GM18951 (cell line): ENCODE results near the gene FAT1.
"Not testable (repeated sequence)": the region's sequence is repeated elsewhere in the genome, so short reads cannot be mapped to it uniquely, and the experiment has no call there.

Experiments
- POLR2A ChIP-seq: IDR thresholded peaks from 4 replicates; pipeline ENCODE4 v1.6.1; 2011; ENCODE audit warnings: mild to moderate bottlenecking; ENCODE audit not compliant: insufficient read length, insufficient read depth; ENCODE audit errors: extremely low read depth
- in situ Hi-C: fragments of 300-500 bp; cut with MboI; formaldehyde crosslinking; loops from one replicate; pipeline ENCODE4 v1.12.0; 2022; ENCODE audit warnings: low sequenced_read_pairs, mixed read lengths, inconsistent platforms; ENCODE audit not compliant: unreplicated experiment

Gene FAT1

DNA sequence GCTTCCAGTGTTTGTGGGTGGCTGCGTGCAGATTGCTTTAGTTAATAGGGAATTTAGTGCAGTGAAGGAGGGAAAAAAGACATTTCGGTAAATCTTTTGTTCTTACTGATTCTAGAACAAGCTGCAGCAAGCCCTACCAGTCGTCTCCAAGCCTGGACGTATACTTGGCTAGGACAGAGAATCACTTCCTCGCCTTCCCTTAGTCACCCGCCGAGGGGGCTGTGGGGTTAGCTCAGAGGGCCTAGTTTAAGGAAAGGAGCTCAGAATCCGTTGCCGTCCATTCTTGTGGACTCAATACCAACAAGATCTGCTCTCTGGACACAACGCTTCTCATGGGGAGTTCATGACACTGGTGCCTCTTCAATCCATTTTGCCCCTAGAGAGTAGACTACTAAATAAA, 36.3 kb upstream of the FAT1 start:
- no peak for TF ChIP-seq POLR2A
- in situ Hi-C loops = no loop called here

DNA sequence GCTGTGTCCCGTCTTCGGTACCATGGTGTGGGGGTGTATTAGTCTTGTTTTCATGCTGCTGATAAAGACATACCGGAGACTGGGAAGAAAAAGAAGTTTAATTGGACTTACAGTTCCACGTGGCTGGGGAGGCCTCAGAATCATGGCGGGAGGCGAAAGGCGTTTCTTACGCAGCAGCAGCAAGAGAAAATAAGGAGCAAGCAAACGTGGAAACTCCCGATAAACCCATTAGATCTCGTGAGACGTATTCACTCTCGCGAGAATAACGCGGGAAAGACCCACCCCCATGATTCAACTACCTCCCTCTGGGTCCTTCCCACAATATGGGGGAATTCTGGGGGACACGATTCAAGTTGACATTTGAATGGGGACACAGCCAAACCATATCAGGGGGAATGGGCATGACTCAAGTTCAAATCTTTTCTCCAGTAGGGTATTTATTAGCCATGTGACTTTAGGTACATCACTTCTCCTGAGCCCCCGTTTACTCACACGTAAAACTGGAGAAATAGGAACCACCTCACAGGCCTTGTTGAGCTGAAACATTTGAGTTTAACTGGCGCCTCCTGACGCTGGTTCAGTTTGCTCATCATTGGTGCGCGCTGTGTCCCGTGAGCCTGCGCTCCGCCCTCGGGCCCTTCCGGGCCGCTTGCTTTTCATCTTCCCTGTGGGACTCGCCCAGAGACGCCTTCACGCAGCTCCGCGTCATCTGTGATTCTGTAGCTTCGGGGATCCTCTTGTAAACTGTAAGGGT, 35.5 kb upstream of the FAT1 start:
- TF ChIP-seq POLR2A = no peak
- in situ Hi-C loops = no loop called here

DNA sequence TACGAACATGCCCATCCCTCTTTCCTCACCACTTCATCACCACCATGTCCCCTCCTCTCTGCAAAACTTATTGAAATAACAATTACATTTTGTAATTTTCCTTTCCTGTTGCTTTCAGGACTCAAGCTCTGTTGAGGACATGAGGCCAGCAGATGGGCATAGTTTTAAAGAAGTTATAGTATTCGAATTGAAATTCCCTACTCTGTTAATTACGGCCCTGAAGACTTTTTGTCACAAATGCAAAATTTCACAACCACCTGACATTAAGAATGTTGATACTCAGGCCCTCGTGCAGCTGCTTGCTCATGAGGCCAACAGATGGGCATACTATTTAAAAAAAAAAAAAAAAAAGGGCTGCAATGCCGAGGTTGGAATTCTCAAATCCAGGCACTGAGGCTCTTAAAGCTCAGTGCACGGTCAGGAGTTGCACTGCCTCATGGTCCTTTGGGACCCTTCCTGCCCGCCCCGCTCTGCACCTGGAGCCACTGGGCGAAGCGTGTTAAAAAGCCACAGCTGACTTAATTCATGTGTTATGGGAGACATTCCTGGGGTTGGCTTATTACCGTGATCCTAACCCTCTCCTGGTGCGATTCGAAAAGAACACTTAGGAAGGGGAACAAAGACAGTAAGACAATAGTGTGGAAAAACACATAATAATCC, 34.2 kb upstream of the FAT1 start:
- no peak for TF ChIP-seq POLR2A
- in situ Hi-C loops = no loop called here

DNA sequence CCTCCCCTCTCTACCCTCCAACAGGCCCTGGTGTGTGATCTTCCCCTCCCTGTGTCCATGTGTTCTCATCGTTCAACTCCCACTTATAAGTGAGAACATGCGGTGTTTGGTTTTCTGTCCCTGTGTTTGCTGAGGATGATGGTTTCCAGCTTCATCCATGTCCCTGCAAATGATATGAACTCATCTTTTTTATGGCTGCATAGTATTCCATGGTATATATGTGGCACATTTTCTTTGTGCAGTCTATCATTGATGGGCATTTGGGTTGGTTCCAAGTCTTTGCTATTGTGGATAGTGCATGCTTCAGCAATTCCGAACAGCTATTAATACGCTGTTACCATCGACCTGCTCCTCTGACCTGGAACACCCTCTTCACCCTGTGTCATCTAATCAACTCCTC, 32.9 kb upstream of the FAT1 start:
- in situ Hi-C loops = not testable (repeated sequence)

DNA sequence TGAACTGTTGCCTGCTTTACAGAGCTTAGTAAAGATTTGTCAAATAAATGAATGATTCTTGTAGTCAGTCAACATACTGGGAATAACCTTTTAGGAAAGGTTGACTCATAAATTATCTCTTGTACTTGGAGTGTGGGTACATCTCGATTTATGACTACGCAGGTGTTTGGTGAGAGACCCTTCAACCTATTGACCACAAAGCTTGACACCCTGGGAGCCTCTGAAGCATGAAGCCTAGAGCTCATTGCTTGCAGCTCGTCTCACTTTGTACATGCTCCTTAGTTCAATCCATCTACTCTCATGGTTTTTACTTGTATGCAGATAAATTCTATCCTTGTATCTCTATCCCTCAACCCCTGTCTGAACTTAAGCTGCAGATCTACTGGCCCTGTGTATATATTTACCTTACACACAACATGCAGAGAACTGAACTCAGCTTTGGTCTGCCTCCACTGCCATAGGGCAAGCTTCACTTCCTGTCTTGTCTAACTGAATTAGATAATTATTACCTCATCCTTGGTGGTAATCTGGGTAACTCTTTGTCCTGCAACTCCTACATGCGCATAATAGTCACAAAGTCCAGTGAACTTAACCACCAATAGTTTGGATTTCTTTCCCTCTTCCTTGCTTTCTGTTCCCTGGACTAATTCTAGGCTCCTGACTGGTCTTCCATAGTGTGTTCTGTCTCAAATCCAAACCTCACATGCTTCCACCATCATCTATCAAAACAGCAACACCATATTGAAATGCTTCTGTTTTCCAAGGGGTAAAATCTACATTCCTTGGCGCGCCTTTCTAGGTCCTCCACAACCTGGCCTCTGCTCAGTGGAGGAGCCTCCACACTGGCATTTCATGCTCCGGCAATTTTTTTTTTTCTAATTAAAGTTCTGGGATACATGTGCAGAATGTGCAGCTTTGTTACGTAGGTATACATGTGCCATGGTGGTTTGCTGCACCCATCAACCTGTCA, 32.2 kb upstream of the FAT1 start:
- in situ Hi-C loops = no loop called here
- TF ChIP-seq POLR2A = no peak

DNA sequence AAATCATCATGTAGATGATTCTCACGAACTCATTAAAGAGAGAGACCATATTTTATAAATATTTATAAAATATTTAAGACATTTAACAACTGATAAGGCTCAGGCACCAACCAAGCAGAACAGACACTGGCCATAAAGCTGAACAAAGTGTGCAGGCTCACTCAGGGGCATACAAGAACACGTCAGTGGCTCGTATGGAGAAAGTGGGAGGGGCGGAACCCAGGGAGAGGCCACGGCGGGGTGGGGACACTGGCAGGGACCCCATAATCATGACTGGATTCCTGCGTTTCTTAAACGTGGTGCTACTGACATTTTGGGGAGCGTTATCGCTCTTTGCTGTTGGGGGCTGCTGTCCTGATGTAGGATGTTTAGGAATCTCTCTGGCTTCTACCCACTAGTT, 31.3 kb upstream of the FAT1 start:
- TF ChIP-seq POLR2A = no peak
- in situ Hi-C loops = no loop called here

DNA sequence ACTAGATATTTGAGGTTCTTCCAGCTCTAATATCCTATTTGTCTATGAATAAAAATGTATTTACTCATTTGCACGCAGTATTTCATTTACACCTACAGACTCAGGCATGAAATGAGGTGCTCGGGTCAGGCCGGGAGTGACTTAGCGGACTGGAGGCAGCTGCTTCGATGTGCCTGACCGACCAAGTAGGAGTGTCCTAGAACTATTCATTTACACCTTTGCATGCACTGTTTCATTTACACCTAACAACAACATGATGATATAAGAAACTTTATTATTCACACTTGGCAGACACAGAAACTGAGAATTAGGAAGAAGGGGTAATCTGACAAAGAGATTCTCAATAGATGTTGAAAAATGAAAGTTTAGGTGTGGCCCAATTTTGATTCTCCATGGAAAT, 28.7 kb upstream of the FAT1 start:
- in situ Hi-C loops = no loop called here

DNA sequence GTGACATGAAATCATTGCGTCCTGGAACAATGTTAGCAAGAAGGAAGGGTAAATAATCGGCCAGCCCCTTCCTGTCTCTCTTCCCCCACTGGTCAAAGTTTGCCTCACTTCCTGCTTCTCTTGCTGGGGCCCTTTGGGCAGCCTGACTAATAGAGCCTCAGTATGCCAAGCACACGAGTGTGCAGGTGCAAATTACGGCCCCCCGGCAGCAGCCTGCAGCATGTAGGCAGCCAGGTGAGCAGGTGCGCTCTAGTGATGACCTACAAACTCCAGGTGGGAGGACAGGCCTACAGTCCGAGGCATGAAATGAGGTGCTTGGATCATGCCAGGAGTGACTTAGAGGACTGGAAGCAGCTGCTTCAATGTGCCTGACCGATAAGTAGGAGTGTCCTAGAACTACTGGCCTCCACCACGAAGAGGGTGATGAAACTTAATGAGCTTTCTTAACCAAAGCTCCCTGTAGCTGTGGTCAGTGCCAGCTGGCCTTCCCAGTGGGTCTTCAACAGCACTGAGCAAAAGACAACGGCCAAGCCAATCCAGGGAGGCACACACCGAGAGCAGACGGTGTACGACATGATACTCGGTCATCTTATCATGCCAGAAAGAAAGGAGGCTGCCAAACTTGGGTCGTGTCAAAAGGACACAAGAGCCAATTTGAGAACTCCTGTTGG, 26.1 kb upstream of the FAT1 start:
- no peak for TF ChIP-seq POLR2A
- in situ Hi-C loops = no loop called here

More for the DNA sequence above, 28.7 kb upstream of the FAT1 start:
- TF ChIP-seq POLR2A = no peak

DNA sequence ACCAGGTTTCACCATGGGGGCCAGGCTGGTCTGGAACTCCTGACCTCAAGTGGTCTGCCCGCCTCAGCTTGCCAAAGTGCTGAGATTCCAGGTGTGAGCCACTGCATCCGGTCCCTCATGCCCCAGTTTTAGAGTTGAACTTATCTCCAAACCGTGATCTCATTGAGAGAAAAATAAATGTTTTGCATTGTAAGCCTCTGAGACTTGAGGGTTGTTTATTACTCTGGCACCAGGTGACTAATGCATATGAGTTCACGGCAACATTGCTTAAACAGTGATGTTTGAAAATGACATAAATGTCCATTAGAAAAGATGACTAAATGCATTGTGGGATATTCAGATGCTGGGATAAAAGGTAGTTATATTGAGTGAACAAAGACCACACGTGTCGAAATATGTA, 22.9 kb upstream of the FAT1 start:
- in situ Hi-C loops = no loop called here
- TF ChIP-seq POLR2A = no peak

DNA sequence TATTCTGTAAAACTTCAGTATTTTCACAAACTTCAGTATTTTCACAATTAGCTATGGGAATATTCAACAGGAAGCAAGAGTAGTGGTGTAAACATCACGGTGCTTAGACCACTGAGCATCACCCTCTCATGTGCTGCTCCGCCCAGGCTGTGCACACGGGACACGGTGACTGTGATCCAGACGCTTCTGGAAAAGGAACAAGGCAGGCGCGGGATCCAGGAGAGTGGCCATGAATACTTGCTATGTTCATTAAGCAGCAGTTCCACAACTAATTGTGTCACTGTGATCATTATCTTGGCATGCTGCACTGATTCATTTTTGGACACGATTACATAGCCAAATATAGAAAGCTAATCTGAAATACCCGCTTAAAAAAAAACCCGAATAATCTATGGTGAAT, 19.6 kb upstream of the FAT1 start:
- in situ Hi-C loops = no loop called here

DNA sequence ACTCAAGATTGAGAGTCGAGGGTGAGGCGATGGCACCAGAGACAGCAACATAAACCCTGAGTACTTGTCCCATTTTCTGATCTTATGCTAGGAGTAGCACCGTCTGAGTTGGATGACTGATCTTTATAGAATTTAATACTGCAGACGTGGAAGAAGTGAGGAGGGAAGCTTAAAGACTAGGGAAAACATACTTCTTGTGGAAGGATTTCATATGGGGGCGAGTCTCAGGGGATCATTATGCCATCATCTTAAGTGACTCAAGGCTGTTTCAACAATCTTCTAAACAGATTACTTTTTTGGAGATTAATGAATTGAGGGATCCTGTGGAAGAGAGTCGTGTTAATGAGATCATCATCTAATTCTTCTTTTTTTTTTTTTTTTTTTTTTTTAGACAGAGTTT, 17.2 kb upstream of the FAT1 start:
- TF ChIP-seq POLR2A = no peak
- in situ Hi-C loops = no loop called here

More for the DNA sequence above, 19.6 kb upstream of the FAT1 start:
- TF ChIP-seq POLR2A = no peak

DNA sequence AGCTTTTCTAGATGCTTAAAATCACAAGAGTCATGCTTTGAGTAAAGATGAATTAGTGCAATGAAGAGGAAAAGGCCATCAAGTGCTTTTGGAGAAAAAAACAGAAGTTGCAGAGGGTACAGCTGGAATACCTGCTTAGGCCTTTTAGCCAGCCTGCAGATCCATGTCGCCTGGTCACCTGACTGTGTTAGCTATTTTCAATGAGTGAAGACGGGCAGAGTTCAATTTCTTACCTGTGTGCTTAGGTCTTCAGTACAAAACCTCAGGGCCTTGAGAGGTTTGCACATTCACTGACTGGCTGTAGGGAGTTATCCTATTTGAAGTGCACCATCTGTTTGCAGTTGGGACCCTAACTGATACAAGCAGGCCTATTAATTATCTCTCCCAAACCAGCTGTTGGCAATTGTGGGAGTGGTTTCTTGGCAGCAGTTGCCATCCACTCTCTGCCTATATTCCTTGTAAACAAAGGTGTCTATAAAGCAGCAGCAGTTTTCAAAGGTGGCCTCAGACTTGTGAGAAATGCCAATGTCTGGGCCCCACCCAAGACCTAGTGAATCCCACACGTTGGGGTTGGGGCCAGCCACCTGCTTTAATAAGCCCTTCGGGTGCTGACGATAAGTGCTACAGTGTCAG, 16.3 kb upstream of the FAT1 start:
- TF ChIP-seq POLR2A = no peak
- in situ Hi-C loops = no loop called here

DNA sequence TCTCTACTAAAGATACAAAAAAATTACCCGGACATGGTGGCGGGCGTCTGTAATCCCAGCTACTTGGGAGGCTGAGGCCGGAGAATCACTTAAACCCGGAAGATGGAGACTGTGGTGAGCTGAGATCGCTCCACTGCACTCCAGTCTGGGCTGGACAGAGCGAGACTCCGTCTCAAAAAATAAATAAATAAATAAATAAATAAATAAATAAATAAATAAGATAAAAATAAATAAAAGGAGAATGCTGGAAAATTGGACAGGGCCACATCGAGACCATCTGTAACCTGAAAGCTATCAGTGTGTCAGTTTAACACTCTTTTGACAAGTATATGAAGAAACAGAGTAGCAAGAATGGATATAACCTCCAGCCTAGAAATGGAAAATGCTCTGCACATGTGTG, 15.7 kb upstream of the FAT1 start:
- TF ChIP-seq POLR2A = no peak
- in situ Hi-C loops = no loop called here

DNA sequence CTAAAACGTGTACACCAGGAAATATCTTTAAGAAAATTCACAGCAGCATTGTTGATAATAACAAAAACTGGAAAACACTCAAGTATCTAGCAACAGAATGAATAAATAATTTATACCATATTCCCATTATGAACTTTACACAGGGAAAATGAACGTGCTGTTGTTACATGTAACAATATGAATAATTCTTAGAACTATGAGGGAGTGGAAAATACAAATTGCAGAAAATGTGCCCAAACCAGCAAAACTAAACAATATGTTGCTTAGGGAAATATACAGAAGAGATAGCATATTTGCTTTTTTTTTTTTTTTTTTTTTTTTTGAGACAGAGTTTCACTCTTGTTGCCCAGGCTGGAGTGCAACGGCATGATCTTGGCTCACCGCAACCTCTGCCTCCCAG, 14.8 kb upstream of the FAT1 start:
- in situ Hi-C loops = no loop called here
- TF ChIP-seq POLR2A = no peak
